Ovary (tissue), 9 donors: Measurements from ENCODE around the gene CACNG4. TPM values are rescaled to one million over a fixed set of nuclear protein-coding genes. Genes with fewer than 3 reads are reported as not detected.

Experiments used
- DNase-seq, 5 donors: peaks; one replicate each; pipeline ENCODE4 v3.0.0-alpha.2; 2019 to 2020
- H3K27ac ChIP-seq, 2 donors: fragments of 200-600 bp; one replicate each; pipeline versions ENCODE4 v1.5.1 to v1.8.0; 2019 to 2022
- H3K27me3 ChIP-seq: fragments of 200-600 bp; one replicate; pipeline ENCODE4 v1.8.0; 2022
- H3K36me3 ChIP-seq: fragments of 200-600 bp; sonication (generic); one replicate; pipeline ENCODE4 v1.5.1; 2019
- H3K4me1 ChIP-seq: one replicate; pipeline ENCODE4 v1.8.1; 2013; ENCODE audit warnings: mild to moderate bottlenecking, moderate library complexity; ENCODE audit not compliant: insufficient read depth
- H3K4me3 ChIP-seq: fragments of 200-600 bp; sonication (generic); one replicate; pipeline ENCODE4 v1.5.1; 2017
- H3K9me3 ChIP-seq, 2 donors: fragments of 200-600 bp in 1 of 2; sonication (generic) in 1 of 2; one replicate each; pipeline versions ENCODE4 v1.5.1 to v1.8.1; 2013 to 2019; ENCODE audit warnings: mild to moderate bottlenecking in 1 of 2, moderate library complexity in 1 of 2
- CTCF ChIP-seq, 3 donors: fragments of 450-650 bp in 2 of 3; fragments of 200-600 bp in 1 of 3; IDR thresholded peaks; one replicate each; pipeline versions ENCODE4 v1.5.1 to v1.8.0; 2016 to 2022; ENCODE audit warnings: antibody characterized with exemption in 3 of 3, mild to moderate bottlenecking in 1 of 3
- EP300 ChIP-seq: sonication (generic); formaldehyde crosslinking; IDR thresholded peaks from one replicate; pipeline ENCODE4 v1.6.1; 2017; ENCODE audit warnings: antibody characterized with exemption
- POLR2A ChIP-seq: fragments of 450-650 bp; IDR thresholded peaks from one replicate; pipeline ENCODE4 v1.6.1; 2017; ENCODE audit warnings: antibody characterized with exemption, mild to moderate bottlenecking, moderate library complexity
- WGBS, 3 donors: extraction: QIAGEN DNeasy Blood & Tissue Kit in 1 of 3; methylation state at CpG; one replicate each; pipeline versions ENCODE4 v1.1.5 to v1.1.7; 2013 to 2017; 5-methylcytosine and 5-hydroxymethylcytosine counted together
- intact Hi-C, 4 donors: fragments of 100-400 bp; cut with DNase I; formaldehyde crosslinking; loops; one replicate each; pipeline versions ENCODE4 v1.11.0 to v1.15.1; 2022 to 2023
- polyA plus RNA-seq, 2 donors: library from polyadenylated mRNA; stranded (reverse); fragments of 200-250 nt in 1 of 2; fragments of 350-450 nt in 1 of 2; fragmentation: Illumina TruSeq in 1 of 2; extraction: RNeasy Lipid Tissue Mini Kit (QIAGEN cat#74804) in 1 of 2; gene quantifications; one replicate each; pipeline ENCODE4 v1.2.3, GENCODE V29; 2013 to 2014
- total RNA-seq, 7 donors: library from RNA; depleted of rRNA in 2 of 7; stranded (reverse); fragments of >200 nt in 2 of 7; fragmentation: NEBNext Ultra II Directional in 3 of 7; extraction: Animal tissue kit (Norgen Biotek cat#: 25700) in 3 of 7; gene quantifications; one replicate each; pipeline versions ENCODE4 v1.1.0 to v1.2.4, GENCODE V29; 2016 to 2023
- donor health status: DM: no; HTN: no; CAD: no; lungs with moderate emphysema.
- donor health status: DM: no; HTN: no; CAD: no.
- donor health status: Bipolar disorder and iron deficiency.
- donor health status: DM: yes; HTN: yes; CAD: no.
- donor health status: DM: no; HTN: no; CAD: no.
- donor health status: DM: yes; HTN: yes; CAD: no.

CACNG4 gene
- total and polyA plus RNA-seq, 9 donors = 0.02 to 4.9 (median 0.22) TPM; not detected in 2

DNA sequence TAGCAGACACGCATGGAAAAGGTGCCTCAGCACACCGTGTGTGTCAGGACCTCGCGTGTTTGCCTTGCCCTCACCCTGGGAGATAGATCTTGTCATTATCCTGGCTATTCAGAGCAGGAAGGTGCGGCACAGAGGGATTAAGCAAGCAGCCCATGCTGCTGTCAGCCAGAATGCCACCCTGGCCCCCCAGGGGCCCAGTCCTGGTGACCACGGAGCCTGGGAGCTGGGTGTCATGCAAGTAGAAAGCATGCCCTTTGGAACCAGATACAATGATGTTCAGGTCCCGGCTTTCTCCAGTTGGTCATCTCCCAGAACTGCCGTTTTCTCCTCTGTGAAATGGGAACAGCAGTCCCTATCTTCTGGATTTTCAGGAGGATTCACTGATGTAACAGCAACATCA is 29.9 kb downstream of the CACNG4 start:
- TF ChIP-seq POLR2A = no peak
- no peak for TF ChIP-seq CTCF (IDR thresholded peaks at IDR 0.05)
- no peak for TF ChIP-seq EP300
- intact Hi-C loops = no loop called here
- Histone ChIP-seq H3K27ac (no peak overlapping the region), H3K36me3 (no peaks in the 10 kb centered on the region), H3K4me1 (no peaks in the 10 kb centered on the region), H3K9me3 (no peaks in the 10 kb centered on the region), H3K4me3 (no peak overlapping the region), H3K27me3 (no peaks in the 10 kb centered on the region)
- no peak for DNase-seq
- WGBS, 3 donors = 87 to 90% (median 87%) methylated on average over 8 of the region's 8 CpGs

DNA sequence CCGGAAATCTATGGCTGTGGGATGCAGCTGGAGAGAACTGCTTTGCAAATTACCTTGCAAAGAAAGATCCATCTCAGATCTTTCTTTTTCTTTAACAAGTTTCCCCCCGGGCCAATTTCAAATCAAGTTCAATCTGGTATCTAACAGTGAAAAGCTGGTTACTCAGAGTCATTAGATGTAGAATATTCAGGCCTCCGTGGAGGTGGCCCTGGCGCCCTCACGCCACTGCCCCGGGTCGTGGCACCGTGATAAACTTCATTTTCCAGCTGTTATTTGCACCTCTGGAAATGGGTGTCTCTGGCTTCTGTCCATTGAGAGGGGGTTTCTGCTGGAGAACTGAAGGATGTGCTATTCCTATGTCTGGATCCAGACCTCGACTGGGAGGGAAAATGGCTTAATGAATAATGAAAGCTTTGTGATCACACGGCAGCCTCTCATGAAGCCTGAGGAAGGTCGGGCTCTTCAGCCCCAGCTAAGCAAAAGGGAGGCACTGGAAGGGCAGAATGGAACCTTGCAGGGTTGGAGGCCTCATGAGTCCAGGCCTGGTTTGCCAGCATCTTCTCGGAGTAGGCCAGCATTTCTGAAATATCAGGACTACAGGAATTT is 30.5 kb downstream of the CACNG4 start:
- TF ChIP-seq CTCF (IDR thresholded peaks at IDR 0.05) (no peak), EP300 (no peak), POLR2A (no peak)
- Histone ChIP-seq H3K9me3 (no peaks in the 10 kb centered on the region), H3K27ac (no peak overlapping the region), H3K4me1 (no peaks in the 10 kb centered on the region), H3K4me3 (no peak overlapping the region), H3K27me3 (no peaks in the 10 kb centered on the region), H3K36me3 (no peaks in the 10 kb centered on the region)
- intact Hi-C loops = no loop called here
- no peak for DNase-seq
- 63 to 75% (median 68%) methylated on average over 12 of the region's 12 CpGs for WGBS, 3 donors

- Histone ChIP-seq H3K27ac (no peak overlapping the region), H3K4me3 (no peak overlapping the region), H3K36me3 (no peaks in the 10 kb centered on the region), H3K9me3 (no peaks in the 10 kb centered on the region), H3K4me1 (no peaks in the 10 kb centered on the region), H3K27me3 (no peaks in the 10 kb centered on the region)
- intact Hi-C loops = no loop called here
- TF ChIP-seq EP300 (no peak), POLR2A (no peak), CTCF (IDR thresholded peaks at IDR 0.05) (no peak)
- no peak for DNase-seq
- WGBS, 3 donors = 88 to 89% (median 88%) methylated on average over 7 of the region's 7 CpGs
Observed at GRCh38 chr17:66995944-66996343, 31.4 kb downstream of the CACNG4 start.

- no peaks in the 10 kb centered on the region for H3K36me3 ChIP-seq
- no peaks in the 10 kb centered on the region for H3K4me1 ChIP-seq
- 80 to 91% (median 81%) methylated on average over 5 of the region's 5 CpGs for WGBS, 3 donors
- intact Hi-C loops = no loop called here
- TF ChIP-seq CTCF (IDR thresholded peaks at IDR 0.05) (no peak), POLR2A (no peak), EP300 (no peak)
- no peak for DNase-seq
- no peaks in the 10 kb centered on the region for H3K9me3 ChIP-seq
- no peaks in the 10 kb centered on the region for H3K27me3 ChIP-seq
- H3K4me3 ChIP-seq = no peak overlapping the region
- no peak overlapping the region for H3K27ac ChIP-seq
Observed at GRCh38 chr17:66996926-66997325, 32.4 kb downstream of the CACNG4 start.
